ENCODE data around the gene ZBTB47. TPM values are rescaled to one million over a fixed set of nuclear protein-coding genes. Genes with fewer than 3 reads are reported as not detected.
A peak's percentile ranks its signal among the peaks of the same experiment; 100 is the strongest.

Gene ZBTB47
- total RNA-seq, 4 donors from 2014 or later = 5.0 to 34.3 (median 10.3) TPM

- intact Hi-C loops (cut with DNase I) = no loop called here
- Histone ChIP-seq H3K4me3 (no peak overlapping the region), H3K4me1 (peaks cover 5 to 33% (median 20%) of the 10 kb centered on the region in 3 donors), H3K27ac (peak overlapping the region; percentile 36 to 73 (median 67)), H3K9me3 (no peaks in the 10 kb centered on the region), H3K27me3 (peaks cover 0 to 28% (median 0%) of the 10 kb centered on the region in 4 donors), H3K36me3 (no peaks in the 10 kb centered on the region)
- no peak for DNase-seq
- 21 to 24% methylated on average over 9 of the region's 10 CpGs for WGBS, 2 donors
- TF ChIP-seq POLR2A (IDR thresholded peaks at IDR 0.05) (no peak), CTCF (IDR thresholded peaks at IDR 0.05) (no peak)
These were observed 30.5 kb downstream of the ZBTB47 start for GRCh38 chr3:42683875-42684598.

- Histone ChIP-seq H3K36me3 (no peaks in the 10 kb centered on the region), H3K27ac (peak overlapping the region in 3 of 4 donors; percentile 67 to 73 (median 67)), H3K27me3 (peaks cover 0 to 29% (median 0%) of the 10 kb centered on the region in 4 donors), H3K9me3 (no peaks in the 10 kb centered on the region), H3K4me1 (peaks cover 5 to 33% (median 20%) of the 10 kb centered on the region in 3 donors), H3K4me3 (no peak overlapping the region)
- TF ChIP-seq POLR2A (IDR thresholded peaks at IDR 0.05) (no peak), CTCF (IDR thresholded peaks at IDR 0.05) (no peak)
- intact Hi-C loops (cut with DNase I) = no loop called here
- DNase-seq = no peak
- WGBS, 2 donors = 73 to 83% methylated on average over 6 to 7 of the region's 7 CpGs
These were observed 31.3 kb downstream of the ZBTB47 start for GRCh38 chr3:42684632-42685362.

GRCh38 chr3:42685363-42685881, 31.9 kb downstream of the ZBTB47 start, which contains the start of gene KLHL40:
Gene KLHL40 (plus strand): TSS chr3:42685537. CDS start chr3:42685619, 82 bp downstream.
- peak within 1 kb of the TSS in 3 of 4 donors; percentile 67 to 73 (median 67) for H3K27ac ChIP-seq
- intact Hi-C loops (cut with DNase I) = no loop called here
- no peak for TF ChIP-seq POLR2A (IDR thresholded peaks at IDR 0.05)
- TF ChIP-seq CTCF (IDR thresholded peaks at IDR 0.05) = no peak
- no peak for DNase-seq
- H3K27me3 ChIP-seq = peaks cover 0 to 31% (median 0%) of the 10 kb centered on the region in 4 donors
- WGBS, 2 donors = 20% methylated on average over 2 of the region's 34 CpGs; no CpG with 5 or more reads in 1 of the 2 donors
- peak within 1 kb of the TSS in 3 of 4 donors; percentile 10 to 55 (median 19) for H3K4me3 ChIP-seq
- peaks cover 5 to 33% (median 20%) of the 10 kb centered on the region in 3 donors for H3K4me1 ChIP-seq
- H3K36me3 ChIP-seq = no peaks in the 10 kb centered on the region
- H3K9me3 ChIP-seq = no peaks in the 10 kb centered on the region

GRCh38 chr3:42685891-42686820, 32.7 kb downstream of the ZBTB47 start:
- TF ChIP-seq CTCF (IDR thresholded peaks at IDR 0.05) = no peak
- TF ChIP-seq POLR2A (IDR thresholded peaks at IDR 0.05) = no peak
- no peak for DNase-seq
- peak overlapping the region in 3 of 4 donors; percentile 10 to 55 (median 19) for H3K4me3 ChIP-seq
- no peak overlapping the region for H3K27ac ChIP-seq
- no peaks in the 10 kb centered on the region for H3K36me3 ChIP-seq
- peaks cover 0 to 35% (median 0%) of the 10 kb centered on the region in 4 donors for H3K27me3 ChIP-seq
- 60 to 68% methylated on average over 21 to 41 of the region's 80 CpGs for WGBS, 2 donors
- no peaks in the 10 kb centered on the region for H3K9me3 ChIP-seq
- intact Hi-C loops (cut with DNase I) = no loop called here
- peaks cover 5 to 33% (median 20%) of the 10 kb centered on the region in 3 donors for H3K4me1 ChIP-seq
